SK-N-MC (cell line): ENCODE data around the gene HAAO.

Experiments used
- EZH2 ChIP-seq: fragments of 200-600 bp; sonication (generic); IDR thresholded peaks from one replicate; pipeline ENCODE4 v1.6.1; 2017; ENCODE audit warnings: antibody characterized with exemption
- POLR2AphosphoS5 ChIP-seq: IDR thresholded peaks from 2 replicates; pipeline ENCODE4 v1.6.1; 2012; ENCODE audit warnings: mild to moderate bottlenecking, low read depth, low read length, borderline replicate concordance

GRCh38 chr2:42815726-42816125 is 23.3 kb upstream of the HAAO start:
- TF ChIP-seq EZH2 (no peak), POLR2AphosphoS5 (no peak)
